Psoas muscle (tissue), 8 donors: ENCODE data around the gene SIDT1. TPM values are rescaled to one million over a fixed set of nuclear protein-coding genes. Genes with fewer than 3 reads are reported as not detected.

Source experiments
- ATAC-seq, 4 donors: fragments of 200-7000 bp; cut with Tn5 transposase; one replicate each; pipeline ENCODE4 v1.9.1; 2020; ENCODE audit warnings: moderate library complexity in 3 of 4, mild to moderate bottlenecking in 2 of 4
- DNase-seq, 2 donors: peaks; one replicate each; pipeline ENCODE4 v3.0.0-alpha.2; 2020
- H3K27ac ChIP-seq: fragments of 200-600 bp; one replicate; pipeline ENCODE4 v1.8.0; 2022
- H3K27me3 ChIP-seq, 3 donors: fragments of 200-600 bp in 1 of 3; one replicate each; pipeline versions ENCODE4 v1.6.1 to v1.8.0; 2013 to 2022; ENCODE audit warnings: low read length in 2 of 3, mild to moderate bottlenecking in 2 of 3, moderate library complexity in 1 of 3; ENCODE audit not compliant: insufficient read depth in 3 of 3
- H3K36me3 ChIP-seq, 2 donors: fragments of 200-600 bp in 1 of 2; one replicate each; pipeline versions ENCODE4 v1.6.1 to v1.8.0; 2013 to 2022; ENCODE audit warnings: low read depth in 1 of 2, mild to moderate bottlenecking in 1 of 2, moderate library complexity in 1 of 2; ENCODE audit not compliant: insufficient read depth in 1 of 2
- H3K4me1 ChIP-seq: fragments of 200-600 bp; one replicate; pipeline ENCODE4 v1.8.0; 2022
- H3K4me3 ChIP-seq: fragments of 200-600 bp; one replicate; pipeline ENCODE4 v1.8.0; 2022; ENCODE audit warnings: mild to moderate bottlenecking
- H3K9me3 ChIP-seq: fragments of 200-600 bp; one replicate; pipeline ENCODE4 v1.8.0; 2022
- CTCF ChIP-seq: fragments of 200-600 bp; IDR thresholded peaks from one replicate; pipeline ENCODE4 v1.8.0; 2022; ENCODE audit warnings: antibody characterized with exemption
- WGBS, 3 donors: extraction: QIAGEN DNeasy Blood & Tissue Kit; methylation state at CpG; one replicate each; pipeline versions ENCODE4 v1.1.6 to v1.1.7; 2013; 5-methylcytosine and 5-hydroxymethylcytosine counted together
- intact Hi-C, 2 donors: fragments of 100-400 bp; cut with DNase I; formaldehyde crosslinking; loops; one replicate each; pipeline versions ENCODE4 v1.11.0 to v1.14.2; 2022
- polyA plus RNA-seq, 3 donors: library from polyadenylated mRNA; stranded (reverse); fragments of 200-250 nt; gene quantifications; one replicate each; pipeline ENCODE4 v1.2.3, GENCODE V29; 2013
- total RNA-seq, 4 donors: library from RNA; stranded (reverse); fragmentation: NEBNext Ultra II Directional in 2 of 4; extraction: Animal tissue kit (Norgen Biotek cat#: 25700) in 2 of 4; gene quantifications; one replicate each; pipeline versions ENCODE4 v1.2.1 to v1.2.4, GENCODE V29; 2021 to 2023
- donor health status: healthy with polysubstance abuse.
- donor health status: DM: no; HTN: no; CAD: no; lungs with moderate emphysema.
- donor health status: Bipolar disorder and iron deficiency.
- donor health status: healthy.
- donor health status: DM: yes; HTN: yes; CAD: no.
- donor health status: DM: no; HTN: no; CAD: no.
- donor health status: DM: no; HTN: no; CAD: no.
- donor health status: DM: yes; HTN: yes; CAD: no.

The SIDT1 gene
- total and polyA plus RNA-seq, 7 donors, result 0.08 to 0.48 (median 0.34) TPM; not detected in 1

GRCh38 chr3:113602836-113603235, 70.5 kb downstream of the SIDT1 start:
- H3K27ac ChIP-seq, result no peak overlapping the region
- intact Hi-C loops, result no loop called here
- H3K4me1 ChIP-seq, result peaks cover 10% of the 10 kb centered on the region
- H3K27me3 ChIP-seq, result no peaks in the 10 kb centered on the region
- DNase-seq (no peak), ATAC-seq (no peak)
- TF ChIP-seq CTCF, result no peak
- 84 to 95% (median 88%) methylated on average over 11 of the region's 11 CpGs for WGBS, 3 donors
- H3K9me3 ChIP-seq, result no peaks in the 10 kb centered on the region
- no peak overlapping the region for H3K4me3 ChIP-seq
- no peaks in the 10 kb centered on the region for H3K36me3 ChIP-seq

- peaks cover 2% of the 10 kb centered on the region for H3K4me1 ChIP-seq
- intact Hi-C loops, result no loop called here
- H3K27me3 ChIP-seq, result no peaks in the 10 kb centered on the region
- H3K36me3 ChIP-seq, result no peaks in the 10 kb centered on the region
- no peaks in the 10 kb centered on the region for H3K9me3 ChIP-seq
- H3K4me3 ChIP-seq, result no peak overlapping the region
- 47 to 56% (median 50%) methylated on average over 8 of the region's 8 CpGs for WGBS, 3 donors
- no peak for TF ChIP-seq CTCF
- ATAC-seq (peak in 2 of 4 donors; percentile 21 to 44), DNase-seq (no peak)
- peak overlapping the region; percentile 36 for H3K27ac ChIP-seq
These were observed 74.3 kb downstream of the SIDT1 start for GRCh38 chr3:113606539-113607218.

- no peaks in the 10 kb centered on the region for H3K9me3 ChIP-seq
- WGBS, 3 donors, result 33 to 44% (median 41%) methylated on average over 5 of the region's 5 CpGs
- H3K4me3 ChIP-seq, result no peak overlapping the region
- no peaks in the 10 kb centered on the region for H3K4me1 ChIP-seq
- no peaks in the 10 kb centered on the region for H3K36me3 ChIP-seq
- no peaks in the 10 kb centered on the region for H3K27me3 ChIP-seq
- peak overlapping the region; percentile 37 for H3K27ac ChIP-seq
- intact Hi-C loops, result no loop called here
- peak; percentile 40 to 77 (median 64) for ATAC-seq
- no peak for DNase-seq
- TF ChIP-seq CTCF, result no peak
These were observed 74.9 kb downstream of the SIDT1 start for GRCh38 chr3:113607219-113607596.

DNA sequence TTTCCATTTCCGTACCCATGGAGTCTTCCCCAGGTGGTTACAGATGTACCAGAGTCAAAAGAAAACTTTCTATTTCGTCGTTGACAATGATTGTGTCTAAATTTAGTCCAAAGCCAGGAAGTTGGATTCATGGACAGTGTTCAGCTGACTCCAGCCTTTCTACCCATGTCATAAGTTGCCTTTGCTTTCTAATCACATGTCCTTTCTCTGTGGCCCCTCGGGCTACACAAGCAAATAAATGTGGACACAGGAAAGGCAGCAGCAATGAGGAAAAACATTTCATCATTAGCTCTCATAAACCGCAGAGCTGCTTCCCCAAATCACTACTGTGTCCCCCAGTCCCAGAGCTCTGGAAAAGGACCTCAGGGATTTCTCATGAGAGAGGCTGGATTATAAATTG, 82.0 kb downstream of the SIDT1 start:
- DNase-seq (no peak), ATAC-seq (peak; percentile 40 to 51 (median 46))
- TF ChIP-seq CTCF, result no peak
- 33 to 45% (median 38%) methylated on average over 5 of the region's 5 CpGs for WGBS, 3 donors
- H3K4me1 ChIP-seq, result peaks cover 8% of the 10 kb centered on the region
- no peak overlapping the region for H3K27ac ChIP-seq
- H3K4me3 ChIP-seq, result no peak overlapping the region
- intact Hi-C loops, result no loop called here
- no peaks in the 10 kb centered on the region for H3K9me3 ChIP-seq
- H3K36me3 ChIP-seq, result no peaks in the 10 kb centered on the region
- no peaks in the 10 kb centered on the region for H3K27me3 ChIP-seq

GRCh38 chr3:113615976-113616375, 83.6 kb downstream of the SIDT1 start:
- H3K9me3 ChIP-seq, result no peaks in the 10 kb centered on the region
- no peak for DNase-seq
- 45 to 64% (median 45%) methylated on average over 4 of the region's 4 CpGs for WGBS, 3 donors
- H3K4me1 ChIP-seq, result peaks cover 8% of the 10 kb centered on the region
- no peaks in the 10 kb centered on the region for H3K36me3 ChIP-seq
- no peak for TF ChIP-seq CTCF
- no peaks in the 10 kb centered on the region for H3K27me3 ChIP-seq
- no peak overlapping the region for H3K27ac ChIP-seq
- H3K4me3 ChIP-seq, result no peak overlapping the region
- intact Hi-C loops, result no loop called here
- ATAC-seq, result peak in 2 of 4 donors; percentile 59 to 62
